ENCODE measurements around the gene CRYL1. TPM values are rescaled to one million over a fixed set of nuclear protein-coding genes. Genes with fewer than 3 reads are reported as not detected.

The CRYL1 gene
- total RNA-seq, 1 donor = 21.3 TPM

DNA sequence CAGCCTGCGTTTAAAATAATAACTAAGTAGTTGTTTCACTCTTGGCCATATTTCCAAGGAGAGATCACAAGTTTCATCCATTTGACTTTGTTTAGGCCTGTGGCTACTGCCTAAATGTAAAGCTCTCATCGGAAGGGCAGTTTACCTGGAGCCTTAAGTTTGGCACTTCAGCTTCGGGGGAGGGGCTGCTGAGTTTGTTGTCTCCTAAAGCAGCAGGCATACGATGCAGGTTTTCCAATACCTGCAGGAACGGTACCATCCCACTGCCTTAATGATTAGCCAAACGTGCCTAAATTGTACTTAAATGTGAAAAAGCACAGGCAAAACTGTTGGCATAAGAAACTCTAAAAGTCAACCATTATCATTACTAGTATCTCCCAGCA, 63.1 kb downstream of the CRYL1 start:
- DNase-seq (ENCODE audit: low read depth) = no peak
- TF ChIP-seq, protein P1, sequence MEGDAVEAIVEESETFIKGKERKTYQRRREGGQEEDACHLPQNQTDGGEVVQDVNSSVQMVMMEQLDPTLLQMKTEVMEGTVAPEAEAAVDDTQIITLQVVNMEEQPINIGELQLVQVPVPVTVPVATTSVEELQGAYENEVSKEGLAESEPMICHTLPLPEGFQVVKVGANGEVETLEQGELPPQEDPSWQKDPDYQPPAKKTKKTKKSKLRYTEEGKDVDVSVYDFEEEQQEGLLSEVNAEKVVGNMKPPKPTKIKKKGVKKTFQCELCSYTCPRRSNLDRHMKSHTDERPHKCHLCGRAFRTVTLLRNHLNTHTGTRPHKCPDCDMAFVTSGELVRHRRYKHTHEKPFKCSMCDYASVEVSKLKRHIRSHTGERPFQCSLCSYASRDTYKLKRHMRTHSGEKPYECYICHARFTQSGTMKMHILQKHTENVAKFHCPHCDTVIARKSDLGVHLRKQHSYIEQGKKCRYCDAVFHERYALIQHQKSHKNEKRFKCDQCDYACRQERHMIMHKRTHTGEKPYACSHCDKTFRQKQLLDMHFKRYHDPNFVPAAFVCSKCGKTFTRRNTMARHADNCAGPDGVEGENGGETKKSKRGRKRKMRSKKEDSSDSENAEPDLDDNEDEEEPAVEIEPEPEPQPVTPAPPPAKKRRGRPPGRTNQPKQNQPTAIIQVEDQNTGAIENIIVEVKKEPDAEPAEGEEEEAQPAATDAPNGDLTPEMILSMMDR (IDR thresholded peaks at IDR 0.05; ENCODE audit: insufficient read depth, low read length) = no peak
- no peak overlapping the region for H3K4me3 ChIP-seq (ENCODE audit: low read depth, low read length)

DNA sequence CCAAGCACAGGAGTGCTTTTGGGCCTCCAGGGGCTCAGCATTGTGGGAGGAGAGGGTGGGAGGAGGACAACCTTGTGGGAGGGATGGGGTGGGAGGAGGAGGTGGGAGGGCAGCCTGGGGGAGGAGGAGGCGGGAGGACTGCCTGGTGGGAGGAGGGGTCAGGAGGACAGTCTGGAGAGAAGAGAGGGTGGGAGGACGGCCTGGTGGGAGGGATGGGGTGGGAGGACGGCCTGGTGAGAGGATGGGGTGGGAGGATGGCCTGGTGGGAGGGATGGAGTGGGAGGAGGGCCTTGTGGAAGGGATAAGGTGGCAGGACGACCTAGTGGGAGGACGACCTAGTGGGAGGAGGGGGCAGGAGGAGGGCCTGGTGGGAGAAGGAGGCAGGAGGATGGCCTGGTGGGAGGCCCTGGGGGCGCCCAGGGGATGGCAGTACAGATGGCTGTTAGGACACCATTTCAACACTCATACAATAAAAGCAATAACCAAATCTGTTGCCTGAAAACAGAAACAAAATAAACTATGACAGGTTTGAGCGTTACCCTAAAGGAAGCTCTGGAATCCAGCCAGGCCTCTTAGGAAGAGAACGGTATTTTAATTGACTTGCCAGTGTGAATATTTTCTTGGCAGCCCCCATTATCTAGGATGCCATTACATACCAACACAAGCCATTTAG, 63.7 kb downstream of the CRYL1 start:
- DNase-seq (ENCODE audit: low read depth) = no peak
- TF ChIP-seq, protein P1 (IDR thresholded peaks at IDR 0.05; ENCODE audit: insufficient read depth, low read length) = no peak
- H3K4me3 ChIP-seq (ENCODE audit: low read depth, low read length) = no peak overlapping the region

DNA sequence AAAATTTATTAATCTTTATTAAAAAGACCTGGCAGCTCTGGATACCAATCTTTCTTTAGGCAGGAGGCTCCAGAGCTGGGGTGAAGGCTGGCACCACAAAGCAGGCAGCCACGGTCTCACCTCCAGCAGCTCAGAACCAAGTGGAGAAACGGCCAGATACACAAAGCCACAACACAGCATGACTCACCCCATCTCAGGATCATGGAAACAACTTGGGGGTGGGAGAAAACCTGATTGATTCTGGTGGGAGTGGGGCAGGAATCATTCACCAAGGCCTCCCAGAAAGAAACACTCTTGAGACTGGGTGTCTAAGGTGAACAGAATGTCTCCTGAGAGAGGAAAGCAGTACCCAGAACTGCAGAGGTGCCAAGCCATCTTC, 64.2 kb downstream of the CRYL1 start:
- TF ChIP-seq, protein P1 (IDR thresholded peaks at IDR 0.05; ENCODE audit: insufficient read depth, low read length) = no peak
- peak; percentile 21 for DNase-seq (ENCODE audit: low read depth)
- no peak overlapping the region for H3K4me3 ChIP-seq (ENCODE audit: low read depth, low read length)

DNA sequence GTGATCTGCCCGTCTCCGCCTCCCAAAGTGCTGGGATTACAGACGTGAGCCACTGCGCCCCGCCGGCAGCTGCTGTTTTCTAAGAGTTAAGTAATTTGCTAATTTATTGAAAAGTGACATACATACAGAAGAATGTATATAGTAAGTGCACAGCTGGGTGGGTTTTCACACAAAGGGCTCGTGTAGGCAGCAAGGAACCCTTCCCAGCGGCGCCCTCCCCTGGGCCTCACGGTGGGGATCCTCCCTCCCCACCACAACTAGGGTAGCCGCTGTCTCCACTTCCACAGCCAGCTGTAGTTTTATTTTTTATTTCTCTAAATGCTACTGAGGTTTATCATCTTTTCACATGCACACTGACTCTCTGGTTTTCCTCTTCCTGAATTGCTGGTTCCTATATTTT, 64.9 kb downstream of the CRYL1 start:
- no peak for DNase-seq (ENCODE audit: low read depth)
- no peak overlapping the region for H3K4me3 ChIP-seq (ENCODE audit: low read depth, low read length)

DNA sequence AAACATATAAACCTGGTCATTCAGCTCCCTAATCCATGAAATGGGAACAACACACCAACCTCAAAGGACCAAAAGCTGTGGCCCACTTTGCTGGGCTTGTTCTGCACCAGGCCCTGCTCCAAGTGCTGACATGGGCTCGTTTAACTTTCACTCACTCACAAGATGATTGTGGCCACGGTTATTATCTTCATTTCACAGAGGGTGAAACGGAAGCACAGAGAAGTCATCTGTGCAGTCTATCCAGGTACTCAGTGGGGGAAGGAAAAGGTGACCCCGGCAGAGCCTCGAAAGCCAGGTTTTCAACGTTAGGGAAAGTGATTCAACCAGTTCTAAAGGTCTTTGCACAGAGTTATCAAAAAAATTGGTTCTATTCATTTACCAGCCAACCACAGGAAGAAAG, 68.0 kb downstream of the CRYL1 start:
- no peak overlapping the region for H3K4me3 ChIP-seq (ENCODE audit: low read depth, low read length)
- DNase-seq (ENCODE audit: low read depth) = no peak
- TF ChIP-seq, protein P1 (IDR thresholded peaks at IDR 0.05; ENCODE audit: insufficient read depth, low read length) = no peak

More for the DNA sequence above, 64.9 kb downstream of the CRYL1 start:
- TF ChIP-seq, protein P1 (IDR thresholded peaks at IDR 0.05; ENCODE audit: insufficient read depth, low read length) = no peak

DNA sequence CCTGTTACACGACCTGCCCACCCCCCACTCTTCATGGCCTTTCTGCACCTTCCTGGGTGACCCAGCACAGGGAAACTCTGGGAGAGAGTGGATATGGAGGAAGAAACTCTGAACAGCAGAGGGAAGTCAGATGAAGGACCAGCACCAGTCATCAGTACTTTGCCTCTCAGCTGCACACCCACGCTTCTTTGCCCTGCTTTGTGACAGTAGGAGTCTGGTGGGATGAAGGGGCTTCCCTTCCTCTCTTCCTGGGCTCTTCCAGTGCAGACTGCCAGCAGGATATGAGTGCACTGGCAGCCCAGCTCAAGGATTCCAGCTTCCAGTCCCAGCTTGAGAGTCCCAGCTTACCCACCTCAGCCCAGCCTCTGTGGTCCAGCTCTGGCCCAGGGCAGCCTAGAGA, 68.9 kb downstream of the CRYL1 start:
- H3K4me3 ChIP-seq (ENCODE audit: low read depth, low read length) = no peak overlapping the region
- TF ChIP-seq, protein P1 (IDR thresholded peaks at IDR 0.05; ENCODE audit: insufficient read depth, low read length) = no peak
- DNase-seq (ENCODE audit: low read depth) = no peak

DNA sequence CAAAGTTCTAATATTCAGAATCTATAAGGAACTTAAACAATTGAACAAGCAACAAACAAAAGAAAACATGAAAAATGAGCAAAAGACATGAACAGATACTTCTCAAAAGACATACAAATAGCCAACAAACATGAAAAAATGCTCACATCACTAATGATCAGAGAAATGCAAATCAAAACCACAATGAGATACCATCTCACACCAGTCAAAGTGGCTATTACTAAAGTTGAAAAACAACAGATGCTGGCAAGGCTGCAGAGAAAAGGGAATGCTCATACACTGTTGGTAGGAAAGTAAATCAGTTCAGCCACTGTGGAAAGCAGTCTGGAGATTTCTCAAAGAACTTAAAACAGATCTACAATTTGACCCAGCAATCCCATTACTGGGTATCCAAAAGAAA, 74.3 kb downstream of the CRYL1 start:
- H3K4me3 ChIP-seq (ENCODE audit: low read depth, low read length) = no peak overlapping the region
- TF ChIP-seq, protein P1 (IDR thresholded peaks at IDR 0.05; ENCODE audit: insufficient read depth, low read length) = no peak
- no peak for DNase-seq (ENCODE audit: low read depth)

Measured in fibroblast of the aortic adventitia (primary cell).